Type B pancreatic cell (in vitro differentiated cells): Measurements from ENCODE around the gene RCAN1. TPM values are rescaled to one million over a fixed set of nuclear protein-coding genes. Genes with fewer than 3 reads are reported as not detected.

Experiments
- DNase-seq: peaks from one replicate; pipeline ENCODE4 v3.0.0; 2021; ENCODE audit warnings: mixed read lengths; ENCODE audit not compliant: unreplicated experiment; ENCODE audit errors: extremely low spot score
- H3K27ac Mint-ChIP-seq: 2 replicates; pipeline ENCODE4 v1.8.0; 2021; ENCODE audit warnings: mild to moderate bottlenecking, mixed read lengths
- H3K27me3 Mint-ChIP-seq: 2 replicates; pipeline ENCODE4 v1.8.0; 2021; ENCODE audit warnings: mixed read lengths
- H3K36me3 Mint-ChIP-seq: 2 replicates; pipeline ENCODE4 v1.8.0; 2021; ENCODE audit warnings: mixed read lengths
- H3K4me1 Mint-ChIP-seq: one replicate; pipeline ENCODE4 v1.8.0; 2021; ENCODE audit warnings: mixed read lengths; ENCODE audit not compliant: unreplicated experiment
- H3K4me3 Mint-ChIP-seq: 2 replicates; pipeline ENCODE4 v1.8.0; 2021; ENCODE audit warnings: mild to moderate bottlenecking, mixed read lengths
- H3K9me3 Mint-ChIP-seq: 2 replicates; pipeline ENCODE4 v1.8.0; 2021; ENCODE audit warnings: mixed read lengths
- total RNA-seq: library from RNA; stranded (reverse); gene quantifications from 2 replicates; pipeline ENCODE4 v1.2.1, GENCODE V29; 2021; ENCODE audit warnings: low replicate concordance
- TF ChIP-seq, protein P1 (sequence below): fragments of 200-600 bp; sonication (generic); conservative IDR thresholded peaks from 2 replicates; pipeline ENCODE4 v1.5.0; 2021; ENCODE audit warnings: antibody characterized with exemption, mild to moderate bottlenecking

RCAN1 gene
- total RNA-seq, 1 donor from 2014 or later = 16.5 TPM

DNA sequence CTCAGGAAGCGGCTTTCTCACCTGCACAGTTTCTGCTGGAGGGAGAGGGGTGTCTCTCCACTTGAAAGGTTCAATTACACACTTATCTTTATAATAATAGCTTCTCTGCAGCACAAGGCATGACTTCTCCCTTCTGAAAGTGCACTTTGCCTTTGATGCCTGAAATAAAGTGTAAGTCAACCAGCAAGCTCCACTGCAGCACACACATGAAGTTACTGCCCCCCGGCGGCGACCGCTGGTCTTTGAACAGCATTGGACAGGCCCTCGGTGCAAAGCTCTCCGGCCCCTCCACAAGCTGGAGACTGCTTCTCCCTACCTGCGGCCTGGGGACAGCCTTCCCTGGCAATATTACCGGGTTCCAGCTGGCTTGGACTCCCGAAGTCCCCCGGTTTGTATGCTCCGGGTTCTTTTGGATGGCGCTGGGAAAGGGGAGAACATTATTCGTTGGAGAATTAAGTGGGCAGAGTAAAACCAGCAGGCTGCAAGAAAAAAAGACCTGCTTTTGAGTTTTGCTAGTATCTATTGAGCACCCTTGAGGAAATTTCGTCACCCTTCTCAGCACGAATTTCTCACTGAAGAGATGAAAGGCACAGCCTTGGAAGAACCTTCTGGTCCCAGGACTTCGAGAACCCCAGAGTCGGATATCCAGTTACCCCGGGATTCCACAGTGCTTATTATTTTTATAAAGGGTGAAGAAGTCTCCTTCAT is 11.8 kb downstream of the RCAN1 start:
- Mint-ChIP-seq H3K4me3 (no peak overlapping the region), H3K27me3 (no peaks in the 10 kb centered on the region), H3K27ac (no peak overlapping the region), H3K9me3 (no peaks in the 10 kb centered on the region), H3K4me1 (no peaks in the 10 kb centered on the region), H3K36me3 (no peaks in the 10 kb centered on the region)
- peak; percentile 88 for DNase-seq
- TF ChIP-seq, protein P1, sequence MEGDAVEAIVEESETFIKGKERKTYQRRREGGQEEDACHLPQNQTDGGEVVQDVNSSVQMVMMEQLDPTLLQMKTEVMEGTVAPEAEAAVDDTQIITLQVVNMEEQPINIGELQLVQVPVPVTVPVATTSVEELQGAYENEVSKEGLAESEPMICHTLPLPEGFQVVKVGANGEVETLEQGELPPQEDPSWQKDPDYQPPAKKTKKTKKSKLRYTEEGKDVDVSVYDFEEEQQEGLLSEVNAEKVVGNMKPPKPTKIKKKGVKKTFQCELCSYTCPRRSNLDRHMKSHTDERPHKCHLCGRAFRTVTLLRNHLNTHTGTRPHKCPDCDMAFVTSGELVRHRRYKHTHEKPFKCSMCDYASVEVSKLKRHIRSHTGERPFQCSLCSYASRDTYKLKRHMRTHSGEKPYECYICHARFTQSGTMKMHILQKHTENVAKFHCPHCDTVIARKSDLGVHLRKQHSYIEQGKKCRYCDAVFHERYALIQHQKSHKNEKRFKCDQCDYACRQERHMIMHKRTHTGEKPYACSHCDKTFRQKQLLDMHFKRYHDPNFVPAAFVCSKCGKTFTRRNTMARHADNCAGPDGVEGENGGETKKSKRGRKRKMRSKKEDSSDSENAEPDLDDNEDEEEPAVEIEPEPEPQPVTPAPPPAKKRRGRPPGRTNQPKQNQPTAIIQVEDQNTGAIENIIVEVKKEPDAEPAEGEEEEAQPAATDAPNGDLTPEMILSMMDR = peak; percentile 88

DNA sequence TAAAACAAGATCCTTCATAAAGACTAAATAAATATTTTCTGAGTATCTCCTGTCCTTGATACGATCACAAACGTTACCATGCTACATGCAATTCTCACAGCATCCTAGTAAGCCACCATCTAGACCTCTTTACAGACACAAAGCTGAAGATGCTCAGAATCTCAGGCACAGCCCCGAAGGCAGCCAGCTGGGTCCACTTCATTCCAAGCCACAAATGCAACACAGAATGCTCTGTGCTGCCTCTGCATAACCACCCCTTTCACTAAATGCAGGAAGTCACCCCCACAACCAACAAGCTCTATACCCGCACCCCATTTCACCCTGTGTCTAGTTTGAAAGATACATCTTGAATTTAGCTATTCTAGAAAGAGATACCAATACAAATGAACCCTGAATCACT is 12.9 kb downstream of the RCAN1 start:
- DNase-seq = no peak
- Mint-ChIP-seq H3K36me3 (no peaks in the 10 kb centered on the region), H3K27ac (no peak overlapping the region), H3K4me1 (no peaks in the 10 kb centered on the region), H3K27me3 (no peaks in the 10 kb centered on the region), H3K4me3 (no peak overlapping the region), H3K9me3 (no peaks in the 10 kb centered on the region)
- TF ChIP-seq, protein P1 = no peak

DNA sequence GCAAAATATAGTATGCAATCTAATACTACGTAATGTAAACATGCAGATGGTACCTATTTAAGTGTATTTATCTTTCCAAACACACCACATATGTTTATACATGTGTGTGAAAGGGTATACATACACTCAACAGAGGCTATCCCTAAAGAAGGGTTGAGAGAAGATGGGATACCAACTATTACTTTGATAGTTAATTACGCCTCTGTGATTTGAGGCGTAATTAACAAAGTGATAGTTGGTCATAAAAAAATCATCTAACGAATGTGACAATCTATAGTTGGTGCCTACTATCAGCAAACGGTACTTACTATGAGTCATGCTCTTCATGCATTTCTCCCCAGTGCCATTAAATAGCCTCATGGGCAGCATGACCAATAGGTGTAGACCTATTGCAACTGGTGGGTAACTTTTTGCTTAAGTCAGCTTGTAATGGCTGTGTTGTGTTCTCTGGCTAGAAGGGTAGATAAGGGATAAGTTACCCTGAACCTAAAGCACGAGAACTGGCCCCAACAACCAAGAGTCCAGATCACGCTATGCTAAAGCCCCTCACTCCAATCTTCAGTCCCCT is 15.3 kb downstream of the RCAN1 start:
- H3K36me3 Mint-ChIP-seq = no peaks in the 10 kb centered on the region
- H3K4me3 Mint-ChIP-seq = no peak overlapping the region
- no peak for DNase-seq
- no peaks in the 10 kb centered on the region for H3K4me1 Mint-ChIP-seq
- H3K9me3 Mint-ChIP-seq = no peaks in the 10 kb centered on the region
- no peaks in the 10 kb centered on the region for H3K27me3 Mint-ChIP-seq
- no peak overlapping the region for H3K27ac Mint-ChIP-seq
- TF ChIP-seq, protein P1 = no peak

DNA sequence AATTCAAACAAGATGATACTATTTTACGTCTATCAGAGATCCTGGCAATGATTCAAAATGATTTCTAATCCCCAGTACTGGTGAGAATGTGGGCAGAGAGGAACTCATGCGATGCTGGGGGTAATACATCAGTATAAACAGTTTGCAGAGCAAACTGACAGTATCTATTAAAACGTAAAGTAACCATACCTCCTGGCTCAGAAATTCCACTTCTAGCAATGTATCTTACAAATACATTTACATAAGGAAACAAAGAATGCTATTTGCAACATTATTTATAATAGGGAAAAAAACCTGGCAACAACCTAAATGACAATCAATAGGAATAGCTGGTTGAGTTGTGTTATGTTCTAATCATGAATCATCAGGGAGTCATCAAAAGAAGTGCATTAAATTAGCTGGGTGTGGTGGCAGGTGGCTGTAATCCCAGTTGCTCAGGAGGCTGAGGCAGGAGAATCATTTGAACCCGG is 15.9 kb downstream of the RCAN1 start:
- DNase-seq = no peak
- Mint-ChIP-seq H3K4me3 (no peak overlapping the region), H3K27ac (no peak overlapping the region), H3K27me3 (no peaks in the 10 kb centered on the region), H3K4me1 (peaks cover 2% of the 10 kb centered on the region), H3K36me3 (peaks cover under 1% of the 10 kb centered on the region), H3K9me3 (no peaks in the 10 kb centered on the region)
- TF ChIP-seq, protein P1 = no peak

DNA sequence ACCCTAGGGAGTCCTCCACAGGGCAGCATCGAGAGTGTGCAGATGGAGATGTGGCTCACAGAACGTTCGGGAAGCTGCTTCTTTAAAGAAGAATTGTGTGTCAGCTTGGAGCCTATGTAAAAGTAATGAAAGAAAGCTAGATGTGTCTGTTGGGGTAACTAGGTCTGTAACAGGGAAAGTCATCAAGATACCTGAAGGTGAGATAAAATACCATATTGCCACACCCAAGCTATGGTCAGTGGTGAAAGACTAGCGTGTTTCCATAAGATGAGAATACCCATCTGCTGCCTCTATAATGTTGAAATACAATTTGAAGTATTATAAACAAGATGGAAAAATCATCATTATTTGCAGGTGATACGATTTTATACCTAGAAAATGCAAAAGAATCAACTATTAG is 17.5 kb downstream of the RCAN1 start:
- Mint-ChIP-seq H3K27me3 (no peaks in the 10 kb centered on the region), H3K36me3 (peaks cover 3% of the 10 kb centered on the region), H3K4me3 (no peak overlapping the region), H3K9me3 (no peaks in the 10 kb centered on the region), H3K27ac (no peak overlapping the region), H3K4me1 (peaks cover 5% of the 10 kb centered on the region)
- TF ChIP-seq, protein P1 = no peak
- no peak for DNase-seq
